ENCODE results near the gene RNF207.

The RNF207 gene

GRCh38 chr1:6205849-6206519 is at the start of gene RNF207:
Gene RNF207 (plus strand): TSS chr1:6206119. CDS start chr1:6206536, 417 bp downstream.
- DNase-seq, result no peak

- no peak for DNase-seq
Observed at GRCh38 chr1:6157132-6157527, 48.8 kb upstream of the RNF207 start.

- no peak for DNase-seq
Observed at GRCh38 chr1:6157528-6158174, 48.3 kb upstream of the RNF207 start.

- DNase-seq, result no peak
Observed at GRCh38 chr1:6158181-6158580, 47.7 kb upstream of the RNF207 start.

GRCh38 chr1:6162341-6162740 is 43.6 kb upstream of the RNF207 start:
- no peak for DNase-seq

GRCh38 chr1:6162773-6163172 is 43.1 kb upstream of the RNF207 start:
- DNase-seq, result no peak

GRCh38 chr1:6163191-6163972 is 42.5 kb upstream of the RNF207 start:
- no peak for DNase-seq

- DNase-seq, result no peak
Observed at GRCh38 chr1:6163973-6164617, 41.8 kb upstream of the RNF207 start.

GRCh38 chr1:6165027-6165426 is 40.9 kb upstream of the RNF207 start:
- no peak for DNase-seq

GRCh38 chr1:6165441-6165985 is 40.4 kb upstream of the RNF207 start:
- DNase-seq, result no peak

- no peak for DNase-seq
Observed at GRCh38 chr1:6166221-6166620, 39.7 kb upstream of the RNF207 start.

- DNase-seq, result no peak
Observed at GRCh38 chr1:6166655-6167390, 39.1 kb upstream of the RNF207 start.

- no peak for DNase-seq
Observed at GRCh38 chr1:6167391-6168303, 38.3 kb upstream of the RNF207 start.

- DNase-seq, result no peak
Observed at GRCh38 chr1:6168947-6169586, 36.9 kb upstream of the RNF207 start.

GRCh38 chr1:6170116-6170741 is 35.7 kb upstream of the RNF207 start:
- no peak for DNase-seq

GRCh38 chr1:6170742-6171201 is 35.1 kb upstream of the RNF207 start:
- no peak for DNase-seq

- DNase-seq, result no peak
Observed at GRCh38 chr1:6171548-6172124, 34.3 kb upstream of the RNF207 start.

- DNase-seq, result no peak
Observed at GRCh38 chr1:6172549-6172948, 33.4 kb upstream of the RNF207 start.

GRCh38 chr1:6174621-6175410 is 31.1 kb upstream of the RNF207 start:
- DNase-seq, result no peak

All from activated naive CD4-positive, alpha-beta T cell (primary cell).